GM18907 (cell line): ENCODE data around the gene GPRC5A.
A peak's percentile ranks its signal among the peaks of the same experiment; 100 is the strongest.
"Not testable (repeated sequence)": the region's sequence is repeated elsewhere in the genome, so short reads cannot be mapped to it uniquely, and the experiment has no call there.

Experiments
- ATAC-seq: cut with Tn5 transposase; IDR thresholded peaks from one replicate; pipeline ENCODE4 v1.9.1; 2021; ENCODE audit warnings: mild to moderate bottlenecking, moderate library complexity; ENCODE audit not compliant: unreplicated experiment

GPRC5A gene, protein sequence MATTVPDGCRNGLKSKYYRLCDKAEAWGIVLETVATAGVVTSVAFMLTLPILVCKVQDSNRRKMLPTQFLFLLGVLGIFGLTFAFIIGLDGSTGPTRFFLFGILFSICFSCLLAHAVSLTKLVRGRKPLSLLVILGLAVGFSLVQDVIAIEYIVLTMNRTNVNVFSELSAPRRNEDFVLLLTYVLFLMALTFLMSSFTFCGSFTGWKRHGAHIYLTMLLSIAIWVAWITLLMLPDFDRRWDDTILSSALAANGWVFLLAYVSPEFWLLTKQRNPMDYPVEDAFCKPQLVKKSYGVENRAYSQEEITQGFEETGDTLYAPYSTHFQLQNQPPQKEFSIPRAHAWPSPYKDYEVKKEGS

DNA sequence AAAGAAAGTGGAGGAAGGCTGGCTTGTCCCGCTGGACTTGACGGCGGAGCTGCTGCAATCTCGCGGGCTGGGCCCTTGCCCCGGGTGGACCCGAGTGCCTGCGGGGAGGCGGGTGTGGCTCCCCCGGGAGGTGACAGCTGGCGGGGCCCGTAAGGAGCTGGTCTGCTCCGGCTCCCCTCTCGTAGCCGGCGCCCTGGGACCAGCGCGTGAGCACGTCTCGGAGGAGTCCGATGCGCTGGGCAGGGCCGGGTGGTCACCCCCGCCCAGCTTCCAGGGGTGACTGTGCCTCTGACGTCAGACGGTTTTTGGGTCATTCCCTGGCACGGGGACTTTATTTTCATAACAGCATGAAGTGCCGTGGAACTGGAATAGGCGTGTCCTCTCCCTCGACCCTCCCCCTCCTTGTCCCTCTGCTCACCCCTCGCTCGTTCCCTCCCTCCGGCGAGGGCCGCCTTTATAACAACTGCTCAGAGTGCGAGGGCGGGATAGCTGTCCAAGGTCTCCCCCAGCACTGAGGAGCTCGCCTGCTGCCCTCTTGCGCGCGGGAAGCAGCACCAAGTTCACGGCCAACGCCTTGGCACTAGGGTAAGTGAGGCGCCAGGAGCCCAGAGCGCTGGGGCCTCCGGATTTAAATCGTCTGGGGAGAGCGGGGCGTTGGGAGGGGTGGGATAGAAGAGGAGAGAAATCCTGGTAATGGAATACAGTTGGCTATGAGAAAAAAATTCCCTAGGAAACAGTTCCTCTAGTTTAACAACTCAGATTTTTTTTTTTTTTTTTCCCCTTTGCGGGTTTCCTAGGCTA, at the start of gene GPRC5A:
TSS of gene GPRC5A (plus strand) at position 483 of the 801 bp plus-strand sequence. CDS start 16,688 bp downstream, outside the sequence.
- ATAC-seq, result peak; percentile 44

DNA sequence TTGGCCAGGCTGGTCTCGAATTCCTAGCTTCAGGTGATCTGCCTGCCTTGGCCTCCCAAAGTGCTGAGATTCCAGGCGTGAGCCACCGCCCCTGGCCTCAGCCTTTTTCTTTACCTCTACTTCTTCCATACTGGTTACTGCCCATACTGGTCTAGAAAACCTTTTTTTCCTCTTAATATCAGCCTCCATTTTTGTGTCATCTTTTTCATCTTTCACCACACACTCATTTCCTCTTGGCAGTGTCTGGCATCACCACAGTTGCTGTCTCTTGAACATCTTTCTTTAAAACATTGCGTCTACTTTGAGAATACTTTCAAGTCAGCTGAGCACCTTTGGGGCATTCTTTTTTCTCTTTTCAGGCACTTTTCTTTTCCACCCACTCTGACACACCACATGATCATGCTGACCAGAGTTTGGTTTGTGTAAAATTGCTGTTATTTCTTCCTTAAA, 45.5 kb upstream of the GPRC5A start:
- no peak for ATAC-seq

DNA sequence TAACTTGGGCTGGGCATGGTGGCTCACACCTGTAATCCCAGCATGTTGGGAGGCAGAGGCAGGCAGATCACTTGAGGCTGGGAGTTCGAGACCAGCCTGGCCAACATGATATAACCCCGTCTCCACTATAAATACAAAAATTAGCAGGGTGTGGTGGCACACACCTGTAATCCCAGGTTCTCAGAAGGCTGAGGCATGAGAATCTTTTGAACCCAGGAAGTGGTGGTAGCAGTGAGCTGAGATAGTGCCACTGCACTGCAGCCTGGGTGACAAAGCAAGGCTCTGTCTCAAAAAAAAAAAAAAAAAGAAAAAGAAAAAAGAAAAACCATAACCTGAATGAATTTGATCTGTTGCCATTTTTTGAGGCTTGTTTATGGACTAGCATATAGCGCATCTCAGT, 44.6 kb upstream of the GPRC5A start:
- ATAC-seq, result not testable (repeated sequence)

DNA sequence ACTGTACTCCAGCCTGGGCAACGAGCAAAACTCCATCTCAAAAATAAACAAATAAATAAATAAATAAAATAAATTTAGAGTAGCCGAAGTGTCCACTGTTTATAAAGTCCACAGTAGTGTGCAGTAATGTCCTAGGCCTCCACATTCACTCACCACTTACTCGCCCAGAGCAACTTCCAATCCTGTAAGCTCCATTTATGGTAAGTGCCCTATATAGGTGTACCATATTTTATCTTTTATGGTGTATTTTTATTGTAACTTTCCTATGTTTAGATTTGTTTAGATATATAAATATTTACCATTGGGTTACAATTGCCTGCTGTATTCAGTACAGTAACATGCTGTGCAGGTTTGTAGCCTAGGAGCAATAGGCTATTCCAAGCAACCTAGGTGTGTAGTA, 37.9 kb upstream of the GPRC5A start:
- ATAC-seq, result no peak

DNA sequence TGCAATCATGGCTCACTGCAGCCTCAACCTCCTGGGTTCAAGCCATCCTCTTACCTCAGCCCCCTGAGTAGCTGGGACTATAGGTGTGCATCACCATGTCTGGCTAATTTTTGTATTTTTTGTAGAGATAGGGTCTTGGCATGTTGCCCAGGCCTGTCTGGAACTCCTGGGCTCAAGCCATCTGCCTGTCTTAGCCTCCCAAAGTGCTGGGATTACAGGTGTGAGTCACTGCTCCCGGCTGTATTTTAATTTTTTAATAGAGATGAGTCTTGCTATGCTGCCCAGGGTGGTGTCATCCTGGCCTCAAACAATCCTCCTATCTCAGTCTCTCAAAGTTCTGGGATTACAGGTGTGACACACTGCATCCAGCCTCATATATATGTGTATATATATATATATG, 31.7 kb upstream of the GPRC5A start:
- ATAC-seq, result no peak

DNA sequence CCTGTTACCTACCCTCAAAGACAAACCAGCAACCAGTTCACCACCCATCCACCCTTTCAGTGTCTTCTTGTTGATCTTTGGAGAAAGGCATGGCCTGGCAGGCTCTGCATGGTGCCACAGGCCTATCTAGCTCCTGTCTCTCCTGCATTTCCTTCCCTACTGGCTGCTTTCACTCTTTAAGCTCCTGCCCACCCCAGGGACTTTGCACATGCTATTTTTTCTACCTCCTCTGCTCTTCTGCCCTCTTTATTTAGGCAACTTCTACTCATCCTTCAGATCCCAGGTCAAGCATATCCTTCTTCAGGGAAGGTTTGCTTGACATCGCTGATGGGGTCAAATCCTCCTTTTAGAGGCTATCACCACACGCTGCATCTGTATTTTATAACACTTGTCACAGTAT, 27.1 kb upstream of the GPRC5A start:
- ATAC-seq, result no peak

DNA sequence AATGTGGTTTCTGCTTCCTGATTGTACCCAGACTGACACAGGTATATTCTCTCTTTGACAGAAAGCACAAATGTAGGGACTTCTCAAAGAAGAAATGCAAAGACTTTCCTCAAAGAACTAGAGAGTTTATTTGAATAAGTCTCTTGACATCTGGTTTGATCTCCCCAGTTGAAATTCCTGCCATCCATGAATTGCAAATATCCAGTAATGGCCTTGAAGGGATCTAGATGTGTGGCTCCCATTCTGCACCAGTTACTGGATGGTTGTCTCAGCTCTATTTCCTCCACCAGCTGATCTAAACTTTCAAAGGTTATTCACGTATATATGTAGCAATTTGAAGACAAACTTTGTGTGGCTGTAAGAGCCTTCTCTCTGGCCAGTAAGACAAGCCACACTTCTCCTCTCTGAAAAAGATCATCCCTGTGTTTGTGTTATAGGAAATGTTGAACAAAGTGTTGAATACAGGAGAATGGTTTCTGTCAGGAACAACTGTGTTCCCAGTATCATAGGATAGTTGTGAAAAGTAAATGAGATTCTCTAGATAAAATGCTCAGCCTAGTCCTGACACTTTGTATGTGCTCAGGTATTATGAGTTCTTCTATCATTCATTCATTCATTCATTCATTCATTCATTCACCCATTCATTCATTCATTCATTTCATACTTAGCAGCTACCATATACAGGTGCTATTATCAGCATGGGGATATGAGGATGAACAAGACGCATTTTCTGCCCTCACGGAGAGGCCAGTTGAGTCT, 22.7 kb upstream of the GPRC5A start:
- no peak for ATAC-seq

DNA sequence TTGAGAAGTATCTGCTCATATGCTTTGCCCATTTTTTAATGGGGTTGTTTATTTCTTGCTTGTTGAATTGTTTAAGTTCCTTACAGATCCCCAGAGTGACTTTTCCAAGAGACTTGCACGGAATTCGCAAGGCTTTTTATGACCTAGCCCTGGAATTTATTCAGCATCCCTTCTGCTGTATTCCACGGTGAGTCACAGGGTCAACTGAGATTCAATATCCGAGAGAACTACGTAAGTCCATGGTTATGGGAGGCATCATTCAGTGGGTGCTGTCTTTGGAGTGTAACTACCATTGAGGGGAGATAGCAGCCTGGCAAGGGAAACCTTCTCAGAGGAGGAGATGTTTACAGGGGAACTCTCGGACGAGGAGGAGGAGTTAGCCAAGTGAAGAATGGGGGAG, 20.9 kb upstream of the GPRC5A start:
- ATAC-seq, result no peak

DNA sequence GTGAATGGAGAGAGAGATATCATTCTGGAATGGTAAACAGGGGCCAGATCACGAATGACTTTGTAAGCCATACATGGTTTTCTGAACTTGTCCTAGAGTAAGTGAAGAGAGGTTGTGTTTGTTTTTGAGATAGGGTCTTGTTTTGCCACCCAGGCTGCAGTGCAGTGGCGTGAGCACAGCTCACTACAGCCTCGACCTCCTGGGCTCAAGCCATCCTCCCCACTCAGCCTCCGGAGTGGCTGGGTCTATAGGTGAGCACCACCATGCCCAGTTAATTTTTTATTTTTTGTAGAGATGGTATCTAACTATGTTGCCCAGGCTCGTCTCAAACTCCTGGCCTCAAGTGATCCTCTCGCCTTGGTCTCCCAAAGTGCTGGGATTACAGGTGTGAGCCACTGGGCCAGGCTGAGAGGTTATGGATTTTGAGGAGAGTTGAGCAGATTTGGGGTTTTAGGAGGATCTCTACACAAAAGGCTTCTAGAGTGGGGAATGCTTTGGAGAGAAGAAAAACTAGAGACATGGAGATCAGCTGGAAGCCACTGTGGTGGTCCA, 19.7 kb upstream of the GPRC5A start:
- ATAC-seq, result no peak

DNA sequence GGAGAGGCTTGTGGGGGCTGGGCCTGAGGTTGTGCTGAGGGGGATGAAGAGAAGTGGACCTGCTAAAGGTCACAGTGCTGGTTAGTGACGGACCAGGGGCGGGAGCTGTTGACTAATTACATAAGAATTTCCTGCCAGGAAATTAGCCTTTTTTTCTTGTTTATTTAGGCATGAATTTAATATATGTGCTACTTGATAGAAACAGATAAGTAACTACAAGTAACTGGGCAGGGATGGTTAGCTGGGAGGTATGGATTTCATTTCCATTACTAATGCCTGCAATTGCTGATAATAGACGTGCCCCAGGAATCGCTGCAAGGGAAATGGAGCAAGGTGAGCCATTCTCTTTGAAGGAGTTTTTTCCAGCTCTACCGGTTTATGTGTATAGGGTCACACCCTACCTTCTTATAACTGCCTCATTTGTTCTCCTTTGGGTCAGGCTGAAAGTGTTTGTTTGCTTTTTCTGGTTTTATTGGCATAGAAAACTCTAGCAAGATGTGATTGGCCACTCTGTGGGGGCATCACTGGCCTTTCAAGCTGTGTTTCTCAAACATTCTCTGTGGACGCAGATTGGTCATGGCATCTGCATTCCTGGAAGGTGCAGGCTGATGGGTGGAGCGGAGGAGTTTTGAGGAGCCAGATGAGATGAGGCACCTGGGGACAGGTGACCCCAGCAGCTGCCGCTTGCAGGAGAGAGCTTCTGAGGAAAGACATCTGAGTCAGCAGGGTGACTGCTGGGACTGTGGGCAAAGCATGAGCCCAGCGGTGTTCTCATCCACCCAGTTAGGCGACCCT, 19.0 kb upstream of the GPRC5A start:
- ATAC-seq, result no peak

DNA sequence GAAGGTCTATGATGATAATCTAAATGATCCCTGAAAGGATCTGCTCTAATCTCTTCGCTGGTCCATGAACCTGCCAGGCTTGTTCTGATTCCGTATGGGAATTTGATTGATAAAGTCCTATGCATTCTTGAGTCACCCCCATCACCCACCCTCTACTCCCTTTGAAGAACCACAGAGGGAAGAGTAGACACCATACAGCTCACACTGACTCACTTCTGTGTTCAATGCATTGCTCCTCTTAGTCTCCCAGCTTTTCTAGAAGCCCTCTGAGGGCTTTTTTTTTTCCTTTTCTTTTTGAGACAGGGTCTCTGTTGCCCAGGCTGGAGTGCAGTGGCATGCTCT, 18.5 kb upstream of the GPRC5A start:
- ATAC-seq, result no peak

DNA sequence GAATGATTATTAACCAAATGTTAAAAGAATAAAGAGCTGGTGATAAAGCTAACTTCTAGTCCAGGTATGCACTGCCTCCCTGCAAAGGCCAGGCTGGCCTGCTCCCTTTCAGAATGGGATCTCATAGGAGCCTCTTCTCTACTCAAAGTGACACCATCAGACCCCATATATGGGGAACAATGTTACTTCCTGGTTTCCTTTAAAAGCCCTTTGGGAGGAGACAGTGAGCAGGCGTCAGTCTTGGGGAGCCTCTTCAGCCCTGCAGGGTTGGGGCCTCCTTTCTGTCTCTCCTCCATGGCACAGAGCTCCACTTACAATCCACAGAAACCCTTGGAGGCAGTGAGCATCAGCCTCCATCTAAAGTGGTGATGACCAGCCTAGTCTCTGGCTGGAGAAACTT, 17.3 kb upstream of the GPRC5A start:
- ATAC-seq, result no peak

DNA sequence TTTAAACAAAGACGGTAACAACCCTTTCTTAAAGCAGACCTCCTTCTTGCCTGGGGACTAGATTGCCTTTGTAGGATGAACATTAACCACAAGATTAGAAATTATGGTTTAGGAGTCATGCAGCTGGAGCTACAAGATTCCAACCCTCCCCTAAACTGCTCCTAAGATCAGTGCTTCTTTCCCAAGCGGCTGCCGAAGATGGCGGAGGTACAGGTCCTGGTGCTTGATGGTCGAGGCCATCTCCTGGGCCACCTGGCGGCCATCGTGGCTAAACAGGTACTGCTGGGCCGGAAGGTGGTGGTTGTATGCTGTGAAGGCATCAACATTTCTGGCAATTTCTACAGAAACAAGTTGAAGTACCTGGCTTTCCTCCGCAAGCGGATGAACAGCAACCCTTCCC, 16.1 kb upstream of the GPRC5A start:
- ATAC-seq, result not testable (repeated sequence)

DNA sequence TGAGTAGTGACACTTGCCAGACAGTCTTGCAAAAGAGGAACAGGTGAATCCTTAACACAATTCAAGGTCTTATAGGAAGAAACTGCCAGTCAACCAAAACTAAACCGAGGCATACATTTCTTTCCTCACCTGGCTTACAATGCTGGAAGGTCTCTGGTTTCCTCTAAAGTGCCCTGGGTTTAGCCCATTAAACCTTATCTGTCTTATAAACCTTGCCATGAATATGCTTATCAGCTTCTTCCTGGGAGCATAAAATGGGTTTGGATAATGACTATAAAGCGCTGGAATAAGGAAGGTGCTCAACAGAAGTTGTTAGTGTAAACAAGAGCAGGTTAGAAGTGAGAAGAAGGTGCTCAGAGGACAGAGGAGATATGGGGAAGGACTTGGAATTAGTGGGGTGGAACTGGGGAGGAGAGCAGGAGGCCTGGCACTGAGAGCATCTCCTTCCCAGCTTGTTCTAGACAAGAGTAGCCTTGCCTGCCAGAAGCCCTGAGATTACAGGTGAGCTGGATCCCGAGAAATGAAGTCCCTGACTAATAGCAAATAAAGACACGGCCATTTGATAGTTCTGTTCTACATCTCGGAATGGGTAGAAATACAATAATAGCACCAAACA, 14.1 kb upstream of the GPRC5A start:
- no peak for ATAC-seq

DNA sequence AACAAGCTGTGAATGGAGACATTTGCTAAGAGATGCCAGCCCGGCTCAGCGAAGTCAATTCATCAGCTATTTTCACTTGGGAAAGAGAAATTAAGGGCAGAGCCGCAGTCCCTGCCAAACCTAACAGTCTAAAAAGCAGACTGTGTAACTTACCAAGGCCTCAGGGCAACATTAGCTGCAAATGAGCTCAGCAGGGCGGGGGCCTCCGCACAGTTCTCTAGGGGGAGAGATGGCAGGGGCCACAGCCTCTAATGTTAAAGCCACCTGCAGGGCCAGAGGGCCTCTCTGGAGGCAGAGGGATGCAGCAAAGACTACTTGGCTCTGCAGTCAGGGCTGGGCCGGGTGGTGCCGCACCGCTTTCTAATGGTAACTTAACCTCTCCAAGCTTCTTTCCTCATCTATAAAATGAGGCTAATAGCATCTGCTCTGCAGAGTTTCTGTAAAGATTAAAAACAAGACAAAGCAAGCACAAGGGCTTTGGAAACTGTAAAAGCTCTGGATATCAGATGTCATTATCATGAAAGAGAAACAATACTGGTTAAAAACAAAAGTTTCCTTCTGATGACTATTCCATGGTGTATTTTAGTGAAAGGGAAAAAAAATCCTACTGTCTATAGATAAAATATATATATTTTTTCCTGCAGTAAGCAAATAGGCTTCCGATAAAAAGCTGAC, 13.4 kb upstream of the GPRC5A start:
- no peak for ATAC-seq

DNA sequence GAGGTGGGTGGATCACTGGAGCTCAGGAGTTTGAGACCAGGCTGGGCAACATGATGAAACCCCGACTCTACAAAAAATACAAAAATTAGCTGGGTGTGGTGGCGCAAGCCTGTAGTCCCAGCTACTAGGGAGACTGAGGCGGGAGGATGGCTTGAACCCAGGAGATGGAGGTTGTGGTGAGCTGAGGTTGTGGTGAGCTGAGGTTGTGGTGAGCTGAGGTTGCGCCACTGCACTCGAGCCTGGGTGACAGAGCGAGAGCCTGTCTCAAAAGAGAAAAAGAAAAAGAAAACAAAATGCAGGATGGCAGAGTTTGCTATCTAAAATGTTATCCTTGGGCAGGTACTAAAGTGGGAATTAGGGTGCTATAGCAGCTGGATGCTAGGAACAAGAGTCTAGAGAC, 10.8 kb upstream of the GPRC5A start:
- no peak for ATAC-seq

DNA sequence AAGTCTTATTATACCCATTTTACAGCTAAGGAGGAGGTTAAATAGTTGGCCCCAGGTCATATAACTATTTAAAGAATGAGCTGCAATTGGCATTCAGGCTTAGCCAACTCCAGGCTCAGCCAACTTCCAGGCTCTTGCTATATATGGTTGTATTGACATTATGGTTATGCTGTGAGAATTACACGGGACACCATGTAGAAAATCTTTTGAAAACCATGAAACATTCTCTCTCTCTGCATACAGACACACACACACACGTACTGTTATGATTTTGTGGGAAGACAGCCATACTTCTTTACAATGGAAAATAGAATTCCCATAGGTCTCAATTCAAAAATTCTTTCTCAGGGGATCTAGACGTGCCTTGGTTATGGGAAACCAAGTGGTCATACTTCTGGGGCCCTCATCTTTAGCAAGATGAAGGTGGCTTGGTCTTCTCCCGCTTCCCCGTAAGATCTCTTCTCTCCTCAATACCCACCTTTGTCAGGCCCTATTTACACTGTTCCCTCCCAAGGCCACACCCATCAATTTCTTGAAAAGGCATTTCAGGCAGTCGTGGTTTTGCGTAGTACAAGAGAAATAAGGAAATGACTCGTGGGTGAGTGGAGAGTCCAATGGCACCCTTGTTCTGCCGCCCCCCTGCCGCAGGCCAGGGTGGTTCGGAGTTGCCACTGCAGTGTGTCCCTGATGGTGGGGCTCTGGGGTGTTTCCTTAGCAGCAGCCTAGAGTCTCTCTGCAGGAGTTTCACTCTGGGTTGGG, 10.0 kb upstream of the GPRC5A start:
- ATAC-seq, result no peak

DNA sequence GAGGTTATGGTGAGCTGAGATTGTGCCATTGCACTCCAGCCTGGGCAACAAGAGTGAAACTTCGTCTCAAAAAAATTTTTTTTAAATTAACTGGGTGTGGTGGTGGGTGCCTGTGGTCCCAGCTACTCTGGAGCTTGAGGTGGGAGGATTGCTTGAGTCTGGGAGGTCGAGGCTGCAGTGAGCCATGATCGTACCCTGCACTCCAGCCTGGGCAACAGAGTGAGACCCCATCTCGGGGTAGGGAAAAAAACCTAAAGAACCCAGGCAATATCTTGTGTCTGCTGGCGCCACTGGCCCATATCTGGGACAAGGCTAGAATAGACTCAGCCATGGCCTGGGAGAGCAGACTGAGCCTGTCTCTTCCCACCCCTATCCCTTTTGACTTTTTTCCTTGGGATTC, 9.1 kb upstream of the GPRC5A start:
- no peak for ATAC-seq
